HepG2 (cell line): ENCODE data around the gene RMDN2. TPM values are rescaled to one million over a fixed set of nuclear protein-coding genes. Genes with fewer than 3 reads are reported as not detected.
A peak's percentile ranks its signal among the peaks of the same experiment; 100 is the strongest.

Source experiments
- ATAC-seq: fragments of 200-7000 bp; cut with Tn5 transposase; 3 replicates; pipeline ENCODE4 v1.9.1; 2020; ENCODE audit warnings: mild to moderate bottlenecking, moderate library complexity
- Bru-seq: library from RNA; stranded (reverse); fragments of 400-500 nt; gene quantifications from one replicate; lab custom pipeline; 2021; lab: Mats Ljungman, UMichigan
- BruChase-seq, 2 experiments: library from RNA; stranded (reverse); fragments of 400-500 nt; gene quantifications; one replicate each; lab custom pipeline; 2021; lab: Mats Ljungman, UMichigan
- BruUV-seq: library from RNA; stranded (reverse); fragments of 400-500 nt; replicated peaks from 2 replicates; lab custom pipeline; 2021; lab: Mats Ljungman, UMichigan
- CTCF ChIA-PET: fragments of 300-600 bp; formaldehyde crosslinking; extraction: SDS; loops from one replicate; lab custom pipeline; 2021; ENCODE audit warnings: low total read pairs, inconsistent platforms, low intra/inter-chr PET ratio; lab: Yijun Ruan, JAX
- POLR2A ChIA-PET: fragments of 350-600 bp; sonication (Branson Sonifier 250); formaldehyde crosslinking; loops from one replicate; lab custom pipeline; 2020; ENCODE audit warnings: antibody characterized with exemption, inconsistent platforms; lab: Yijun Ruan, JAX
- DNase-seq: peaks from one replicate; pipeline ENCODE4 v3.0.0-alpha.2; 2015; ENCODE audit warnings: low spot score
- FAIRE-seq: peaks from 3 replicates; lab custom pipeline; 2011; peaks lifted over from hg19 to GRCh38; lab: Jason Lieb, UNC
- H2AFZ ChIP-seq: one replicate; pipeline ENCODE4 v1.6.1; 2011; ENCODE audit warnings: low read length, inconsistent platforms
- H3K27ac ChIP-seq: fragments of 300-600 bp; 3 replicates; pipeline ENCODE4 v1.8.0; 2011; ENCODE audit warnings: mixed run types, mild to moderate bottlenecking, mixed read lengths, low read length, inconsistent platforms; ENCODE audit not compliant: insufficient read depth; ENCODE audit errors: extremely low read length
- H3K27me3 ChIP-seq, 2 experiments: fragments of 200-600 bp in 1 of 2; 2 replicates in 1 of 2; 3 replicates in 1 of 2; pipeline versions ENCODE4 v1.6.0 to v1.8.0; 2011; ENCODE audit warnings: low read length in 2 of 2, mild to moderate bottlenecking in 2 of 2, moderate library complexity in 2 of 2, inconsistent platforms in 1 of 2; ENCODE audit not compliant: insufficient read depth in 2 of 2, control insufficient read depth in 1 of 2
- H3K36me3 ChIP-seq, 2 experiments: fragments of 200-600 bp in 1 of 2; replicated peaks in 1 of 2; 2 replicates in 1 of 2; 3 replicates in 1 of 2; pipeline versions ENCODE4 v1.5.1 to v1.8.0; 2011; ENCODE audit warnings: low read length in 2 of 2, inconsistent platforms in 1 of 2; ENCODE audit not compliant: insufficient read depth in 2 of 2, control insufficient read depth in 1 of 2
- H3K4me1 ChIP-seq: 2 replicates; pipeline ENCODE4 v1.5.1; 2012; ENCODE audit warnings: low read length, inconsistent platforms; ENCODE audit not compliant: insufficient read depth
- H3K4me2 ChIP-seq: 2 replicates; pipeline ENCODE4 v1.6.0; 2011; ENCODE audit warnings: low read depth, low read length, inconsistent platforms
- H3K4me3 ChIP-seq, 3 experiments: fragments of 200-600 bp in 1 of 3; sonication (generic), shearing (Covaris generic) in 1 of 3; replicated peaks in 1 of 3; 2 replicates each; pipeline ENCODE4 v1.5.1; 2011 to 2016; ENCODE audit warnings: low read length in 3 of 3, inconsistent platforms in 2 of 3, low read depth in 2 of 3, mild to moderate bottlenecking in 2 of 3, control low read depth in 1 of 3, mixed read lengths in 1 of 3; ENCODE audit not compliant: insufficient read depth in 1 of 3
- H3K79me2 ChIP-seq: one replicate; pipeline ENCODE4 v1.6.1; 2011; ENCODE audit warnings: low read length, inconsistent platforms; ENCODE audit not compliant: insufficient read depth
- H3K9ac ChIP-seq: 2 replicates; pipeline ENCODE4 v1.6.0; 2011; ENCODE audit warnings: mild to moderate bottlenecking, low read depth, low read length, inconsistent platforms; ENCODE audit not compliant: insufficient read depth
- H3K9me3 ChIP-seq: 2 replicates; pipeline ENCODE4 v1.5.1; 2012; ENCODE audit warnings: mild to moderate bottlenecking, low read length
- H4K20me1 ChIP-seq: 2 replicates; pipeline ENCODE4 v1.6.0; 2011; ENCODE audit warnings: inconsistent platforms, mild to moderate bottlenecking, low read length, moderate library complexity; ENCODE audit not compliant: insufficient read depth
- ERF ChIP-seq: IDR thresholded peaks from 2 replicates; pipeline ENCODE4 v1.6.1; 2018; ENCODE audit warnings: missing biosample characterization, missing genetic modification reagents
- HNRNPH1 ChIP-seq: fragments of 200-400 bp; formaldehyde crosslinking; optimal IDR thresholded peaks from 2 replicates; pipeline ENCODE3; 2017; ENCODE audit warnings: mild to moderate bottlenecking, low read depth, low read length
- ZFP41 ChIP-seq: sonication (generic); formaldehyde crosslinking; IDR thresholded peaks from 2 replicates; pipeline ENCODE4 v1.4.0; 2020; ENCODE audit warnings: mild to moderate bottlenecking, missing genetic modification reagents, borderline replicate concordance
- ZKSCAN8 ChIP-seq: IDR thresholded peaks from 2 replicates; pipeline ENCODE4 v1.6.1; 2016; ENCODE audit warnings: borderline replicate concordance, missing genetic modification reagents, missing compliant biosample characterization
- ZNF781 ChIP-seq: sonication (generic); formaldehyde crosslinking; IDR thresholded peaks from 2 replicates; pipeline ENCODE4 v1.5.1; 2020; ENCODE audit warnings: borderline replicate concordance, mild to moderate bottlenecking, missing genetic modification reagents; ENCODE audit errors: not compliant biosample characterization
- WGBS: methylation state at CpG from one replicate; pipeline ENCODE4 v1.1.6; 2017; ENCODE audit warnings: low lambda C conversion rate; 5-methylcytosine and 5-hydroxymethylcytosine counted together
- in situ Hi-C: cut with HindIII; loops from 2 replicates; pipeline ENCODE4 v1.10.0; 2017; ENCODE audit warnings: low pct_unique_long_range_greater_than_20kb; ENCODE audit not compliant: extremely low pct_ligation_motif_present
- intact Hi-C: fragments of 100-400 bp; cut with micrococcal nuclease; formaldehyde crosslinking; loops from one replicate; pipeline ENCODE4 v1.10.0; 2022; ENCODE audit not compliant: unreplicated experiment
- long read RNA-seq, 2 experiments: library from RNA in 1 of 2; library from polyadenylated mRNA in 1 of 2; stranded (forward) in 1 of 2; unstranded in 1 of 2; transcript quantifications; one replicate each; pipeline ENCODE4 v2.0.0, GENCODE V29; 2019 to 2022
- polyA minus RNA-seq, 3 experiments: library from RNA; depleted of rRNA, polyadenylated mRNA; stranded (reverse); fragments of >200 nt; gene quantifications; 2 replicates each; pipeline ENCODE4 v1.2.3, GENCODE V29; 2011; ENCODE audit warnings: low replicate concordance in 1 of 3
- polyA plus RNA-seq, 8 experiments: library from polyadenylated mRNA; depleted of rRNA in 3 of 8; stranded (reverse) in 7 of 8; unstranded in 1 of 8; fragments of >200 nt; fragmentation: Illumina TruSeq in 4 of 8; extraction: Trizol in 4 of 8; gene quantifications; 2 replicates each; pipeline versions ENCODE4 v1.2.1 to v1.2.3, GENCODE V29; 2011 to 2016; ENCODE audit warnings: low read depth in 4 of 8, missing spikeins in 1 of 8, mixed read lengths in 1 of 8; ENCODE audit not compliant: insufficient read depth in 1 of 8
- total RNA-seq, 5 experiments: library from RNA; depleted of rRNA; stranded (reverse); fragments of >200 nt; fragmentation: Illumina TruSeq; extraction: Trizol; gene quantifications; 2 replicates each; pipeline ENCODE4 v1.2.3, GENCODE V29; 2016; ENCODE audit warnings: low read depth in 1 of 5
- TF ChIP-seq, protein P1 (sequence below): sonication (generic); formaldehyde crosslinking; IDR thresholded peaks from 2 replicates; pipeline ENCODE4 v1.4.0; 2020; ENCODE audit warnings: missing genetic modification reagents
- TF ChIP-seq, protein P2 (sequence below): sonication (generic); formaldehyde crosslinking; IDR thresholded peaks from 2 replicates; pipeline ENCODE4 v1.4.0; 2020; ENCODE audit warnings: missing genetic modification reagents, borderline replicate concordance

The RMDN2 gene, protein sequence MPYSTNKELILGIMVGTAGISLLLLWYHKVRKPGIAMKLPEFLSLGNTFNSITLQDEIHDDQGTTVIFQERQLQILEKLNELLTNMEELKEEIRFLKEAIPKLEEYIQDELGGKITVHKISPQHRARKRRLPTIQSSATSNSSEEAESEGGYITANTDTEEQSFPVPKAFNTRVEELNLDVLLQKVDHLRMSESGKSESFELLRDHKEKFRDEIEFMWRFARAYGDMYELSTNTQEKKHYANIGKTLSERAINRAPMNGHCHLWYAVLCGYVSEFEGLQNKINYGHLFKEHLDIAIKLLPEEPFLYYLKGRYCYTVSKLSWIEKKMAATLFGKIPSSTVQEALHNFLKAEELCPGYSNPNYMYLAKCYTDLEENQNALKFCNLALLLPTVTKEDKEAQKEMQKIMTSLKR
- total RNA-seq (2016; rRNA removed; fragmentation: Illumina TruSeq; extraction: Trizol) (4.7 and 8.9 TPM in 2 replicates), polyA plus RNA-seq (2011; rRNA removed) (1.9 and 2.3 TPM in 2 replicates), polyA minus RNA-seq (2011; rRNA and poly(A)+ RNA removed; ENCODE audit: low replicate concordance) (0.40 and 0.84 TPM in 2 replicates), Bru-seq, nascent RNA (percentile 59 among the genes with signal in this experiment), BruChase-seq, experiment 1, labeled RNA remaining after a 6-hour chase (percentile 53 among the genes with signal in this experiment), BruChase-seq, experiment 2, labeled RNA remaining after a 2-hour chase (percentile 60 among the genes with signal in this experiment)
- total RNA-seq (2016; cell fraction: cytosol; rRNA removed; fragmentation: Illumina TruSeq; extraction: Trizol; ENCODE audit: low read depth), result 15.2 and 18.1 TPM in 2 replicates
- 5.3 and 9.6 TPM in 2 replicates for total RNA-seq (2016; cell fraction: insoluble cytoplasmic fraction; rRNA removed; fragmentation: Illumina TruSeq; extraction: Trizol)
- total RNA-seq (2016; cell fraction: membrane; rRNA removed; fragmentation: Illumina TruSeq; extraction: Trizol), result 6.2 and 8.7 TPM in 2 replicates
- total RNA-seq (2016; cell fraction: nucleus; rRNA removed; fragmentation: Illumina TruSeq; extraction: Trizol), result 19.6 and 19.9 TPM in 2 replicates
- polyA plus RNA-seq (2011; cell fraction: cytosol; rRNA removed), result 0.59 and 0.99 TPM in 2 replicates
- polyA plus RNA-seq (2011; cell fraction: nucleus; rRNA removed), result 1.8 and 2.1 TPM in 2 replicates
- 2.1 and 2.7 TPM in 2 replicates for polyA plus RNA-seq (2012)
- 0.79 and 0.85 TPM in 2 replicates for polyA plus RNA-seq (2016; cell fraction: cytosol; fragmentation: Illumina TruSeq; extraction: Trizol; ENCODE audit: low read depth)
- polyA plus RNA-seq (2016; cell fraction: insoluble cytoplasmic fraction; fragmentation: Illumina TruSeq; extraction: Trizol; ENCODE audit: low read depth), result 3.2 and 3.5 TPM in 2 replicates
- polyA plus RNA-seq (2016; cell fraction: membrane; fragmentation: Illumina TruSeq; extraction: Trizol; ENCODE audit: low read depth), result 1.1 and 1.6 TPM in 2 replicates
- polyA plus RNA-seq (2016; cell fraction: nucleus; fragmentation: Illumina TruSeq; extraction: Trizol; ENCODE audit: insufficient read depth, low read depth), result 16.4 and 18.5 TPM in 2 replicates
- 1.8 and 2.2 TPM in 2 replicates for polyA minus RNA-seq (2011; cell fraction: cytosol; rRNA and poly(A)+ RNA removed)
- 13.8 and 14.3 TPM in 2 replicates for polyA minus RNA-seq (2011; cell fraction: nucleus; rRNA and poly(A)+ RNA removed)
- long read RNA-seq, experiment 1, partial matches to known transcripts, result 2 of 6 reads
- long read RNA-seq, experiment 1, other reads (novel, unspliced or antisense), result 1 of 6 reads
- long read RNA-seq, experiment 2, partial matches to known transcripts, result 0 of 7 reads
- long read RNA-seq, experiment 2, other reads (novel, unspliced or antisense), result 4 of 7 reads

DNA sequence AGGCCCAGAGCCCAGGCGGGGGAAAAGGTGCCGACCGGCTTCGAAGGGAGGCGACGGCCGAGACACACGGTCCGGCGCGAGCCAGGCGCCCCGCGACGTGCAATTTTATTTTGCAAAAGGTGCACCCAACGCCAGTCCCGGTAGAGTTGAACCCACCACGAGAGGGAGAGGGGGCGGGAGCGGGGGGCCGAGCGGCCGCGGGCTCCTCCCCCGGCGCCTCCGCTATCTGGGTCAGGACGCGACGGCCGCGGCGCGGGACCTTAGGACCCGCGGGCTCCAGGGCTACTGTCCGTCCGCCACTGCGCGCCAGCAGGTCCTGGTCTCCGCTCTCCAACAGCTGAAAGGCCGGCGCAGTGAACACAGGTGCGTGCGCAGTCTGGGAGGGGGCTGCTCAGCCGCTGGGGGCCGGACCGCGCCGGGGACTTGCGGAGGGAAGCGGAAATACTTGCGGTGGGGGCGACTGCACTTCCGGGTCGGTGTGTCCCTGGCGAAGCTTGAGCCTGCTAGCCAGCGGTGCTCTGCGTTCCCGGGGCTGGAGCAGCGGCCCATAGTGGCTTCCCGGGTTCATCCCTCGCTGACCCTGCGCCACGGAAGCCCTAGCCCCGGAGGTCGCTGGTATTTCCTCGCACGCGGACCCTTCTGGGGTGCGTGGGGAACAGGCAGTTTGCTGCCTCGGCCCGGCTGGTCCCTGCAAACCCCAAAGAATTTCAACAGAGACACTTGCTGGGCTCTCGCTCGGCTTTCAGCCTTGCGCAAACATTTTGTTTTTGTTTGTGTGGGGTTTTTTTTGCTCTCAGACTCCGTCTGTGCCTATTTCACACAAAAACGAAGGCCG is at the start of gene RMDN2:
Gene RMDN2, plus strand, starts transcription at position 225 of the 835 bp plus-strand sequence. CDS start 3,991 bp downstream, outside the sequence.
- Histone ChIP-seq H3K4me1 (peaks cover 75% of the 10 kb centered on the region), H3K9me3 (no peaks in the 10 kb centered on the region), H3K27ac (peak within 1 kb of the TSS; percentile 98), H3K4me3 (peak within 1 kb of the TSS; percentile 78 to 97 (median 90)), H3K9ac (peak within 1 kb of the TSS; percentile 92), H3K79me2 (no peaks in the 10 kb centered on the region), H3K4me2 (peak within 1 kb of the TSS; percentile 86), H3K36me3 (no peaks in the 10 kb centered on the region), H4K20me1 (no peaks in the 10 kb centered on the region), H3K27me3 (no peaks in the 10 kb centered on the region), H2AFZ (peak within 1 kb of the TSS; percentile 23)
- in situ Hi-C loops (no loop called here), intact Hi-C loops (loop anchor here (2.0 to 5.0 kb wide), 3 partner anchors 30 to 57 kb away; no protein-coding TSS in a partner anchor)
- DNase-seq (peak; percentile 97), ATAC-seq (peak; percentile 97), FAIRE-seq (no peak)
- ChIA-PET POLR2A (interaction anchor here (0.6 to 1.6 kb wide), 15 partner anchors 9 to 780 kb away, joined by 3 to 23 read pairs (median 3); partner anchors contain the start of genes ATL2, CEBPZ and NDUFAF7), CTCF (interaction anchor here (1.7 kb wide), 1 partner anchor 34 kb away, joined by 4 read pairs; no protein-coding TSS in a partner anchor)
- TSS peak; percentile 76 for BruUV-seq
- WGBS, result 2% methylated on average over 48 of the region's 79 CpGs
- TF ChIP-seq, protein P1, sequence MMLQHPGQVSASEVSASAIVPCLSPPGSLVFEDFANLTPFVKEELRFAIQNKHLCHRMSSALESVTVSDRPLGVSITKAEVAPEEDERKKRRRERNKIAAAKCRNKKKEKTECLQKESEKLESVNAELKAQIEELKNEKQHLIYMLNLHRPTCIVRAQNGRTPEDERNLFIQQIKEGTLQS (CRISPR knock-in tag), result peak; percentile 31
- peak; percentile 81; the same call in 1 of the 2 replicates for TF ChIP-seq ZKSCAN8
- peak; percentile 86; the same call in 1 of the 2 replicates for TF ChIP-seq ERF (CRISPR knock-in tag)
- TF ChIP-seq ZNF781 (CRISPR knock-in tag), result peak; percentile 98
- TF ChIP-seq, protein P2, sequence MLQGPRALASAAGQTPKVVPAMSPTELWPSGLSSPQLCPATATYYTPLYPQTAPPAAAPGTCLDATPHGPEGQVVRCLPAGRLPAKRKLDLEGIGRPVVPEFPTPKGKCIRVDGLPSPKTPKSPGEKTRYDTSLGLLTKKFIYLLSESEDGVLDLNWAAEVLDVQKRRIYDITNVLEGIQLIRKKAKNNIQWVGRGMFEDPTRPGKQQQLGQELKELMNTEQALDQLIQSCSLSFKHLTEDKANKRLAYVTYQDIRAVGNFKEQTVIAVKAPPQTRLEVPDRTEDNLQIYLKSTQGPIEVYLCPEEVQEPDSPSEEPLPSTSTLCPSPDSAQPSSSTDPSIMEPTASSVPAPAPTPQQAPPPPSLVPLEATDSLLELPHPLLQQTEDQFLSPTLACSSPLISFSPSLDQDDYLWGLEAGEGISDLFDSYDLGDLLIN (CRISPR knock-in tag), result 0 out of 2 replicates have a peak, but pooled peaks have one; percentile 77
- no peak for TF ChIP-seq HNRNPH1
- peak; percentile 92 for TF ChIP-seq ZFP41 (CRISPR knock-in tag)
